Retina (tissue), 1 donor: ENCODE measurements around the gene SLC22A2.
"Not testable (repeated sequence)": the region's sequence is repeated elsewhere in the genome, so short reads cannot be mapped to it uniquely, and the experiment has no call there.

Source experiments
- DNase-seq: peaks from one replicate; pipeline ENCODE4 v3.0.0-alpha.2; 2016

The SLC22A2 gene

DNA sequence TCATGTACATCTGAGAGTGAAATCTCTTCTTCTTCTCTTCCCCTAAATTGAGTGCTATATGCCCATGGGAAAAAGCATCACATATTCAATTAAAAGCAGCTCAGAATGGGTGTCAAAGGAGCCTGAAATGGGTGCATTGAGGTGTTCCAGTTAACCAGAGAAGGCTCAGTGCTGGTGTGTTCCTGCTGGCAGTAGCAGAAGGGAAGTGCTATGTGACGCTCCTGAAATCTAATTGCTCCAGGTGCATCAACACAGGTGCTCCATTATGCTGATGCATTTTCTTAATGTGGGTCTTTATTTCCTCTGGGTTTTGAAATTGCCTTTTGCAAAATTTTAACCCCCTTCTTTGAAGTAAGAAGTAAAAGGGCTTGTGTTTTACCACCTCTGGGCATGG is 17.9 kb downstream of the SLC22A2 start:
- DNase-seq: no peak

DNA sequence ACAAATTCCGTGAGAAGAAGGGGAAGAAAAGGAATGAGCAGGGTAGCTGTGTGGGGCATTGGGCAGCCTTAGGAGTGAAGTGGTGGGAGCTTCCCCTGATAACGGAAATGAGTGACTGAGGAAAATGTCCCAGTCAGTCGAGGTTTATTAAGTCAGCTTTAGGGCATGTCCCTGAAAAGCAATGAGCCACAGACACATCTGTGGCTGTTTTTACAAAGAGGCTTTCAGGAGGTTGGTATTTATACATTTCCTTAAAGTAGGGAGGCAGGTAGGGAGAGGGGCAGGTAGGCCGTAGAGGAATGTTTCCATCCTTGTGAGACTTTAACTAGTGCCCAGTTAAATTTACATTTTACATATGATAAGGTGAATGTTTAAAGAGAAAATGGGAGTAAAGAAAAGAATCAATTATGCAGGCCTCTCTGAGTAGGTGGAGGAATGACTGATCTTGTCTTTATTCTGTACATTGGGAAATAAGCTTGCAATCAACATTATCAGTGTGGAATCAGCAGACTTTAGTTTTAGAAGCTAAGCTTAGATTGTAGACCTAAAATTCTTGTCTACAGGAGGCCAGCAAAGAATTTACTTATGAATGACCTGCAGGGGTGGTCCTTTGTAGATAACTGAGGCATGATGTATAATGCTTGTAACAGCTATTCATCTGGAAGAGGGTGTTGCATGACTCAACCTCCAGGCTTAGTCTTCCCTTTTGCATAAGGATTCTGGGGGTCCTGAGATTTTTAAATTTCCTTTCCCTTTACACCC is 18.5 kb downstream of the SLC22A2 start:
- DNase-seq: no peak

DNA sequence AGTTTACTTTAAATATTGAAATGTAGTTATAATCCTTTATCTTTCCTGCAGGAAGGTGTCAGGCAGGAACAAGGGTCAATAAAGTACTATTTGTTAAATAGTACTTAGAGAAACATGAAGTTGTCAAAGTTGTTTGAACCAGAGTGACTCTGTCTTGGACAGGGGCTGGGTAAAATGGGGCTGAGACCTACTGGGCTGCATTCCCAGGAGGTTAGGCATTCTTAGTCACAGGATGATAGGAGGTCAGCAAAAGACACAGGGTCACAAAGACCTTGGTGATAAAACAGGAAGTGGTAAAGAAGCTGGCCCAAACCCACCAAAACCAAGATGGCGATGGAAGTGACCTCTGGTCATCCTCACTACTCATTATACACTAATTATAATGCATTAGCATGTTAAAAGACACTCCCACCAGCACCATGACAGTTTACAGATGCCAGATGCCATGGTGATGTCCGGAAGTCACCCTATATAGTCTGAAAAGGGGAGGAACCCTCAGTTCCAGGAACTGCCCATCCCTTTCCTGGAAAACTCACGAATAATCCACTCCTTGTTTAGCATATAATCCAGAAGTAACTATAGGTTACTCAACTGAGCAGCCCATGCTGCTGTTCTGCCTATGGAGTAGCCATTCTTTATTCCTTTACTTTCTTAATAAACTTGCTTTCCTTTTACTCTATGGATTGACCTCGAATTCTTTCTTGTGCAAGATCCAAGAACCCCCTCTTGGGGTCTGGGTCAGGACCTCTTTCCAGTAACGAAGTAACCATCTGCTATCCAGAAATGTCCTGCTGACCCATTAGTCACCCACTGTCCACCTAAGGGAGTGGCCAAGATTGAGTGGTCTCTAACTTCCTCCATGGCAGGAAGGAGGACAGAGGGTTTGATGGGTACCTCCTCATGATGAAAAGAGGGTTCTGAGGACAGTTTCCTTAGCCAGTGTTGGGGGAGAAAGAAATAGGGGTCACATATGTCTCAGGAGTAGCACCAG is 19.6 kb downstream of the SLC22A2 start:
- DNase-seq: no peak

DNA sequence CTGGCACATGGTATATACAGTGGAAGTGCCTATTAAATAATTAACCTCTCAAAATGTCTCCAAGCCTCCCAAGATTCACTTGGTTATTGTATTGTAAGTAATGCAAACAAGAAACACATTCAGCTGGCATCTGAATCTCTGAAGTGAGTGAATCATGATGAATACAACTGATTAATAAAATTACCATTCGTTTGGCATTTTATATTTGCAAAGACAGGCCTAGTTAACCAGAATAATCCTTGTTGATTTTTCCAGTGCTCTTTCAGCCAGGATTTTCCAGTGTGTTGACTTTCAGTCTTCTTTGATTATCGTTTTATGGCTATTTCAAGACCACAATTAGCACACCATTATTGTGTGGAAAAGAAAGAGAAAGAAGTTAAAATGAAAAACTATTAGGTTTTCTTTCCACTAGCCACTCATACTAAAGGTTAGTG is 20.3 kb downstream of the SLC22A2 start:
- no peak for DNase-seq

DNA sequence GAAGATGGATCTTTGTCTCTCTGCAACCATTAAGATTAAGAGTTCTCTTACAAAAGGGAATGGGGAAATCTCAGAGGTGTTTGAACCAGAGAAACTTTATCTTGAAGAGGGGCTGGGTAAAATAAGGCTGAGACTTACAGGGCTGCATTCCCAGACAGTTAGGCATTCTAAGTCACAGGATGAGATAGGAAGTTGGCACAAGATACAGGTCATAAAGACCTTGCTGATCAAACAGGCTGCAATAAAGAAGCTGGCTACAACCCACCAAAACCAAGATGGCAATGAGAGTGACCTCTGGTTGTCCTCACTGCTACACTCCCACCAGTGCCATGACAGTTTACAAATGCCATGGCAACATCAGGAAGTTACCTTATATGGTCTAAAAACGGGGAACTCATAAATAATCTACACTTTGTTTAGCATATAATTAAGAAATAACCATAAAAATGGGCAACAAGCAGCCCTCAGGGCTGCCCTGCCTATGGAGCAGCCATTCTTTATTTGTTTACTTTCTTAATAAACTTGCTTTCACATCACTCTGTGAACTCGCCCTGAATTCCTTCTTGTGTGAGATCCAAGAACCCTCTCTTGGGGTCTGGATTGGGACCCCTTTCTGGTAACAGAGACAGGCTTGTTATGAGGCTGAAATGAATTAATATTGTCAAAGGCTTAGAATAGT is 20.9 kb downstream of the SLC22A2 start:
- not testable (repeated sequence) for DNase-seq

DNA sequence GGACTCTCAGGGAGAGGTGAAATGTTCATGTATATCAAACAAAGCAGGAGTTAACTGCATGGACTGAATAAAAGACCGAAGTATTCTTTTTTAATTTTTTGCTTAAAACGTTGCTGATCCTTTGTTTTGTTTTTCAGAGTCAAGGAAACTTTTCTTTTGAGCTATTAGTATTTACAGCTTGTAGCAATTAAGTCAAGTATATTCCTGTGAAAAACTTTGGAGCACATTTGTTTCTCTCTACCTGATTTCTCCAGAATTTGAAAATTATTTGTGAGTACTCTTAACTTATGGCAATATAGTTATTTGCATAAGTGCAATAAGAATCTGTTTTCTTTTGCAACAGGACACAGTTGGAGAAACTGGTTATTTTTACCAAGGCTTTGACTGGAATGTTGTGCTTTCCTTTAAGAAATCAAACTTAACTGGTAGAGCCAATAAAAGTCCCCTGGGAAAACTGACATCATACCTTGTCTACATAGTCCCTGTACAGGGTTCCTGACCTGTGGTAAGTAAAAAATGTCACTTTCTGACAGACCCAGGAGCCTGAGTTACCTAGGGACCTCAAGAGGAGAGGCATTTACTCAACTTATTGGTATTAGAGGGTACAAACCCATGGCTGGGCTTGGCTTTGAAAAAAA is 22.3 kb downstream of the SLC22A2 start:
- DNase-seq: not testable (repeated sequence)

DNA sequence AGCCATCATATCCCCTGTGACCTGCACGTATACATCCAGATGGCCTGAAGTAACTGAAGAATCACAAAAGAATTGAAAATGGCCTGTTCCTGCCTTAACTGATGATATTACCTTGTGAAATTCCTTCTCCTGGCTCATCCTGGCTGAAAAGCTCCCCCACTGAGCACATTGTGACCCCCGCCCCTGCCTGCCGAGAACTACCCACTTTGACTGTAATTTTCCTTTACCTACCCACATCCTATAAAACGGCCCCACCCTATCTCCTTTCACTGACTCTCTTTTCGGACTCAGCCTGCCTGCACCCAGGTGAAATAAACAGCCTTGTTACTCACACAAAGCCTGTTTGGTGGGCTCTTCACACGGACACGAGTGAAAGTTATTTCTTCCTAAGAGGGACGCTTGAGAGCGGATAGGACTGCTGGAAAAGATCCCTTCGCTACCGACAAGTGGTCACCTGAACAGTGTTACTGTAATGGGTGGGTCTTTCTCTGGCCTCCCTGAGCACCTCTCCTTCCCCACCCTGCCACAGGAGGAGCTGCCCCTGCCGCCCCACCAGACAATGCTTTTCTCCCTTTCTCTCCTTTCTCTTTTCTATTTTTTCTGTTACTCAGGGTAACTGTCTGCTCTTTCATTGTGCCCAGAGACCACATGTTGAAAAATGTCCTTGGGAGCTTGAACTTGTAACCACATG is 24.5 kb downstream of the SLC22A2 start:
- DNase-seq: not testable (repeated sequence)

DNA sequence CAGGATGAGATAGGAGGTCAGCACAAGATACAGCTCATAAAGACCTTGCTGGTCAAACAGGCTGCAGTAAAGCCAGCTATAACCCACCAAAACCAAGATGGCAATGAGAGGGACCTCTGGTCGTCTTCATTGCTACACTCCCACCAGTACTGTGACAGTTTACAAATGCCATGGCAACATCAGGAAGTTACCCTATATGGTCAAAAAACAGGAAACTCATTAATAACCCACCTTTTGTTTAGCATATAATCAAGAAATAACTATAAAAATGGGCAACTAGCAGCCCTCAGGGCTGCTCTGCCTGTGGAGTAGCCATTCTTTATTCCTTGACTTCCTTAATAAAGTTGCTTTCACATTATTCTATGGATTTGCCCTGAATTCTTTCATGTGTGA is 30.9 kb downstream of the SLC22A2 start:
- DNase-seq: no peak

DNA sequence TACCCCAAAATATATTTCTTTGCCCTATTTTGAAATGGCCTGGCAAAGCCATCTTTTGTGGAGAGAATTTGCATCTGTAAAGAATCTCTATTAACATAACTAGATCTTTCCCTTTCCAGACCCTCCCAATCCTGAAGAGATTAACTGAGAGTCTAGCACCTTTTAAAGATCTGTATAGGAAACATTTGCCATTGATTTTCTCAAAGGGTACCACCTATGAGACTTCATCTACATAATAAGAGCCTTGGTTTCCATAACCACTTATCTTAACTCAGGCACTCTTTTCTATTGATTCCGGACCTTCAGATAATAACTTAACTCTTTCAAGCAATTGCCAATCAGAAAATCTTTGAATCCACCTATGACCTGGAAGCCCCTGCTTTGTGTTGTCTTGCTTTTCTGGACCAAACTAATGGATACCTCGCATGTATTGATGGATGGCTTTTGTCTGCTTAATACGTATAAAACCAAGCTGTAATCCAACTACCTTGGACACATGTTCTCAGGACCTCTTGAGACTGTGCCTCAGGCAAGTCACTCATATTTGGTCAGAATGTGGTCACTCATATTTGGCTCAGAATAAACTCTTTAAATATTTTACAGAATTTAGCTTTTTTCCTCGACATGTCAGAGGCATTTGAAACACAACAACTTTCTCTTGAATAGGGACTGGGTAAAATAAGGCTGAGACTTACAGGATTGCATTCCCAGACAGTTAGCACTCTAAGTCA is 31.4 kb downstream of the SLC22A2 start:
- no peak for DNase-seq

DNA sequence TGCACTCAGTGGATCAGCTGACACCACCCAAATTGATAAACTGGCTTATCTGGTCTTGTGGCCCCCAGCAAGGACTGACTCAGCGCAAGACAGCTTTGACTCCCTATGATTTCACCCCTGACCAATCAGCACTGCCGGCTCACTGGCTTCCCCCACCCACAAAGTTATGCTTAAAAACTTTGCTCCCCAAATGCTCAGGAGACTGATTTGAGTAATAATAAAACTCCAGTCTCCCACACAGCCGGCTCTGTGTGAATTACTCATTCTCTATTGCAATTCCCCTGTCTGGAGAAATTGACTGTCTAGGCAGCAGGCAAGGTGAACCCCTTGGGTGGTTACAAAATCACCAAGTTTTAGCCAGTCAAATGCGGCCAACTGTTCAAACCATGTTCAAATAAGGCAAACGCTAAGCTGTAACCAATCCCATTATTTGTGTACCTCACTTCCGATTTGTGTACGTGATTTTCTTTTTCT is 32.5 kb downstream of the SLC22A2 start:
- DNase-seq: no peak

DNA sequence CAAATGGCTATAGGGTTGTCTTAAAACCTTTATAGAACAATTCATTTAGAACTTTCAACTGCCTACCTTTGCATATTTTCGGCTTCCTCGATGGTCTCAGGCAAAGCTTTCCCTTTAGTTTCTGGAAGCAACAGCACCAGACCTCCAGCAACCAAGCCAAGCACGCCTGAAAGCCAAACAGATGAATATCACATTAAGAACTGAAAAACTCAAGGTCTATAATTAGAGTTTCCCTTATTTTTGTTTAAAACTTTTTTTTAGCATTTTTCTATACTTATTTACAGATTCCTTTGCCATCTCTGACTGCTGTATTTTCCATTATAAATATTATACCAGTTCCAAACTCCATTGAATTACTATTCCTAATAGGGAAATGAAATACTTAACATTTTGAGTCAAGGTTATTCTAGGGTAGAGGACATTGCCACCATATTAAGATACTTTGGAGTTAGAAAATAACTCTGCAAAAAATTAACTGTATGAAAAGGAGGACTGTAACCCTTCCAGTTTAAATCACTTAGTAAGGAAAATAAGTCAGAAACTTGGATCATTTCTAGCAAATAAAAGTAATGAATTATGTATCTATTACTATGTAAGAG is 33.9 kb downstream of the SLC22A2 start:
- no peak for DNase-seq

DNA sequence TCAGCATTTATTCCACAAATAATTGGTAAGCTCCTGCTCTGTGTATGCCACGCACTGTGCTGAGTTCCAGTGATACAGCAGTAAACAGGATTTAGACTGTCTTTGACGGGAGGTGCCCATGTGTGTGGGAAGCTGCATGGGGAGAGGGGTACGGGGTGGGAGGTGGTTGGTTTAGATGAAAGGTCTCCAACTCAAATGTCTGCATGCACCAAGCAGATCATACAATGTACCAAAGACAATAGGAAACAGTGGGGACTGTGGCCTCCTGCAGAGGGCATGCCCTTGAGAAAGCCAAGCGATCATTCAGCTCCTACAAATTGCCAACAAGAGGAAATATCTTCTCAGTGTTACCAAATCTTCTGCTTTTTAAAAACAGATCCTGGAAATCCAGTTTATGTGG is 36.1 kb downstream of the SLC22A2 start:
- DNase-seq: no peak

DNA sequence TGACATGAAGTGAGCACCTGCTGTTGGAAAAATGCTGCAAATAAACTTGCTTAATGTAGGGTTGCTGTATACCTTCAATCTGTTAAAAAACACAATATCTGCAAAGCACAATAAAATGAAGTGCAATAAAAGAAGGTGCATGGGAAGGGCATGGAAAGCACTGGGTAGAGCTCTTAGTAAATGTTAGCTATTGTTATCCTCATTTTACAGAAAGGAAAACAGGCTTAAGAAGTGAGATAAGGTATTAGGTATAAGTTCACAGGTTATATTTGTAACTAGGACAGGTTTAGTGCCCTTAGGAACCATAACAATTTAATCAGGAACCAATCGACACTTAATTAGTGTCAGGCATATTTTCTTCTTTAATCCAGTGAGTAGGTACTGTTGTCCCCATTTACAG is 36.7 kb downstream of the SLC22A2 start:
- no peak for DNase-seq

DNA sequence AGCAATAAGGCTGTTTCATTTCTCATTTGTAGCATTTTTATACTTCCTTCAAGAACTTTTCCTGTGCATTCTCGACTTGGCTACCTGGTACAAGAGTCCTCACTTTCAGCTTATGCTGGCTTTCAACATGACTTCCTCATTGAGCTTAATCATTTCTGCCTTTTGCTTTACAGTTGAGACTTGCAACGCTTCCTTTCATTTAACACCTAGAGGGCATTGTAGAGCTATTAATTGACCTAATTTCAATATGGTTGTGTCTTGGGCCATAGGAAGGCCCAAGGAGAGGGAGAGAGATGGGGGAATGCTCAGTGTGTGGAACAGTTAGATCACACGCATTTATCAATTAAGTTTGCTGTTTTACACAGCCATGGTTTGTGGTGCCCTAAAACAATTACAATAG is 37.2 kb downstream of the SLC22A2 start:
- no peak for DNase-seq

DNA sequence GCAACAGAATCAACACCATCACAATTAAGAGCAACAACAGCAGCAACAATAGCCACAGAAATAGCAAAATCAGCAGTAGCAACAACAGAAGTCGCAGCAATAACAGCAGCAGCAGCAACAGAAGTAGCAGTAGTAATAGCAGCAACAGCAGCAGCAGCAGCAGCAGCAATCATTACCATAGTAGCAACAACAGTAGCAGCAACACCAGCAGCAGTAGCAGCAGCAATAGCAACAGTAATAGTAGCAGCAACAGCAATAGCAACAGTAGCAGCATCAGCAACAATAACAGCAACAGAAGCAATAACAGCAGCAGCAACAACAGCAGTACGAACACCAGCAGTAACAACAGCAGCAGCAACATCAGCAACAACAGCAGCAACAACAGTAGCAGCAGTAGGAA is 39.8 kb downstream of the SLC22A2 start:
- no peak for DNase-seq

DNA sequence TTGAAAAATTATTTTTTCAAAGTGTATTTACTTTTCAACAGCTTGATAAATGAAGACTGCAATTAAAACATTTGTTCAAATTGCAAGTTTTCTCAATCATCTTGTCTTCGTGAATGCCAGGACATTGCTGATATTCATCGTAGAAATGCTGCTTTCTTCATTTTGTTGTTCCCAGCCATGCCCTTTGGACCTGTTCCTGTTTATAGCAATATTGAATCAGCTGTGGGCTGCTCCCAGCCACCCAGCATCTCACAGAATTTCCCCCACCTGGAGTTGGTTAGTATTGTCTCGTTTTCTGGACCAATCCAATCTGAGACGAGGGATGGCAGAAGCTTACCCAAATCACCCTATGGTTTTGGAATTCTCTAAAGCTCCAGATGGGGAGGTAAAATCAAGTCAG is 40.8 kb downstream of the SLC22A2 start:
- DNase-seq: no peak

DNA sequence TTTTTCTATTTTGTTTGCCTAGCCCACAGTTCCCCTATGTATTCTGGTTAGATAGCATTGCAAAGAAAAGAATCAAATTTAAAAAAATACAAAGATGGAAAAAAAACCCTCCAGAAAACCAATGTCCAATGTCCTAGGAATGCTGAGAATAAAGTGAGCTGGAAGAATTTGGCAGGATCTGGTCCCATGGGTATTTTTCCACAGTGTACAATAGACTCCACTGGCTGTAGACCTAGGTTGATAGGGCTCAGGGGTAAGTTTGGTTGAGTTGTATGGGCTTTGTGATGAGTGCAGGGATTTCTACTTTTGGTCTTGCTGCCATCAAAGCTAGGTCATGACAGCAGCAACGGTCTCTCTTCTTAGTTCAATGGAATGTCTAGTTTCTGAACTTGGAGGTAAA is 41.5 kb downstream of the SLC22A2 start:
- no peak for DNase-seq

DNA sequence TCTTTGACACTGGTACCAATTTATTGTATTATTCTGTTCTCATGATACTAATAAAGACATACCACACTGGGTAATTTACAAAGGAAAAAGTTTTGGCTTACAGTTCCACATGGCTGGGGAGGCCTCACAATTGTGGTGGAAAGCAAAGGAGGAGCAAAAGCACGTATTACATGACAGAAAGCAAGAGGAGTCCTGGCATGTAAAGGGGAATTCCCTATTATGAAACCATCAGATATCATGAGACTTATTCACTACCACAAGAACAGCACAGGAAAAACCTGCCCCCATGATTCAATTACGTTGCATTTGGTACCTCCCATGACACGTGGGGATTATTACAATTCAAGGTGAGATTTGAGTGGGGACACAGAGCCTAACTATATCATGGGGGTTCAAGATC is 43.4 kb downstream of the SLC22A2 start:
- DNase-seq: no peak

DNA sequence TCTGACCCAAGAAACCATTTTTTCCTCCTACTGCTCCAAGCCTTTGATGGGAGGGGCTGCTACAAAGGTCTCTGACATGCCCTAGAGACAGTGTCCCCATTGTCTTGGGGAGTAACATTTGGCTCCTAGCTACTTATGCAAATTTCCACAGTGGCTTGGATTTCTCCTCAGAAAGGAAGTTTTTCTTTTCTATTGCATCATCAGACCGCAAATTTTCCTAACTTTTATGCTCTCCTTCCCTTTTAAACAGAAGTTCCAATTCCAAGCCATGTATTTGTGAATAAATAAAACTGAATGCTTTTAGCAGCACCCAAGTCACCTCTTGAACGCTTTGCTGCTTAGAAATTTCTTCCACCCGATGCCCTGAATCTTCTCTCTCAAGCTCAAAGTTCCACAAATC is 51.0 kb downstream of the SLC22A2 start:
- DNase-seq: no peak

DNA sequence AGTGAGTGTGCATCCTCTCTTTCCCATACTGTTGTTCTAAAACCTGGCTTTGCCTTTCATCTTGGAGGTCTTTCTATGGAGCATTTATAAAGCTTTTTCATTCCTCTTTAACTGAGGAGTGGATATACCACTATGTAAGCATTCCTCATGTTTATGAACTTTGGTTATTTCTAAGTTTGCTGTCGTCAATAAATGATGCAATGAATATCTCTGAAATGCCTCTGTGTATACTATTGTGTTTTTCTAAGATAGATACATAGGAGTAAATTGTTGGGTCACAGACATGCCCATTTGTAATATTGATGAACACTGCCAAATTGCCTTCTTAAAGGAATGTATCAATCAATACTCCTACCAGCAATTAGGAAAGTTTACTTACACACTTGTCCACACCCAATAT is 53.9 kb downstream of the SLC22A2 start:
- DNase-seq: no peak

DNA sequence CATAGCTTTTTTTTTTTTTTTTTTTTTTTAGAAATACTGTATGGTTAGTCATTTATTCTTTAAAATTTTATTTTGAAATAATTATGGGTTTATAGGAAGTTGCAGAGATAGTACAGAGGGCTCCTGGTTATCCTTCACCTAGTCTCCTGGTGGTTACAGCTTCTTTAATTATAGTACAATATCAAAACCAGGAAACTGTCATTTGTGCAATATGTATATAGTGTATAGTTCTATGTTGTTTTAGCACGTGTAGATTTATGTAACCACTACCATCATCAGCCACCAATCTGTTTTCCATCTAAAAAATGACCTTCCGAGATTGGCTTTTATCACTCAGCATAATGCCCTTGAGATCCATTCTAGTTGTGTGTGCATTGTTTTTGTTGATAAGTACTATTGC is 54.7 kb downstream of the SLC22A2 start:
- no peak for DNase-seq
